ENCODE measurements around the gene ZNF639.

Gene ZNF639

GRCh38 chr3:179309225-179310078 is 13.4 kb upstream of the ZNF639 start:
- no peak for DNase-seq (ENCODE audit: low read depth in 1 of 2, low spot score in 1 of 2)

- DNase-seq (ENCODE audit: low read depth in 1 of 2, low spot score in 1 of 2) = no peak
Measured at GRCh38 chr3:179318876-179319275, 4.0 kb upstream of the ZNF639 start.

DNA sequence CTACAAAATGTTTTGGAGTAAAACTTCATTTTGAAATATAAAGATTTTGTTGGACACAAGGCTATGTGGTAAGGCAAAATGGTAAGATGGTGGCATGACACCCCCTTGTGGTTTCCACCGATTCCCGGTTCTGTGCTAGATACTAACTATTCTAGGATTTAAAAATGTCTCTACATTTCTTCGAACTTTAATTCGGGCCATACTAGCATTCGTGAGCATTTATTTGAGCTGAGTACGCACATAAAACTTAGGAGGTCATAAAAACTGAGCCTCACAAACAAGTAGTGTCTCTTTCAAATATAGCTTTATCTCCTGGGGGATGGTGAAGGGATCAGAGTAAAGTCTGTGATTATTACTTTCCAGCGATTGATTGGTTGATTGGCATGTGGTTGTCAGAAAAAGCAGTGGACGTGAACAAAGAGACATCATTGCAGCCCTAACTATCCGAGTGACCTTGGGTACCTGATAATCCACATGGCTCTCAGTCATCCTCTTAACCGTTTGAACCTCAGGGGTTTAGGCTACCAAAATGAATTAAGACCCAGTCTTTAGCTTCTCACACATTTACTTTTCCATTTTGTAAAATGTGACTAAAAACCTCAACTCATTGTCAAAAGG is 1.1 kb upstream of the ZNF639 start:
- no peak for DNase-seq (ENCODE audit: low read depth in 1 of 2, low spot score in 1 of 2)

DNA sequence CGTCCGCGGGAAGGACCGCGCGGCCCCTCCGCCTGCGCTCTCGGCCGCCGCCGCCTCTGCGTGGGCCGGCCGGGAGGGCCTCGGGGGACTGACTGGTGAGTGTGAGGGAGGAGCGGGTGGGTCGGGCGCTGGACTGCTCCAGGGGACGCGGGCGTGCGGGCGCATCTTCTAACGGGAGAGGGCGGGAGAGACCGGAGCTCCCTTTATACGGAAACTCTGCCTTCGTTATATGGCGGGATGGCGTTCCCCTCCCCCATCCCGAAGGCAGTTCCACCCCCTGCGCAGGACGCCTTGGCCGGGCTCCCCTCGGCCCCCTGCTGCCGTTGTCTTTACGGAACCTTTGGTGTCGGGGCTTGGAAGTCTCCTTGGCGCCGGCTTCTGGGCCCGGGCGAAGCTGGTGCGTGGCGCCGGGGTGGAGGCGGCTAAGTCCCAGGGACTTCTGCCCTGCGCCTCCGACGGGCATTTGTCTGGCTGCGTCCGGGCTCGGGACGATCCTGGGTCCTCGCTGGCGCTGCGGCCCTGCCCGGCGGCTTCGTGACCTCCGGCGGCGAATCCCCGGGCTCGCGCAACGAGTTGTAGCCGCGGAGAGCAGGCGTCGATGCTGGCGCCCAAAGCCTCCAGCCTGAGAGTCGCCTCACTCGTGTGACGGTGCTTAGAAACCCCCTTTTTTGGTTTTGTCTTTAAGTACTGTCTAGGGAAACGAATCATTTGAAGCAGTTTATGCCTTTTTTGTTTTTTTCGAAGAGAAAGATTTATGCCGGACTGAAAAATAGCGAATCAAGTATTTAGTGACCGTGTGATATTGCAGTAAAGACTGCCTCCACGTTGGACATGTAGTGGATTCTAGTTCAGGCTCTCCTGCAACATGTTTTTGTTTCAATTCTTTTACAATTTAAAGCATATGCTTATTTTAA is 623 bp downstream of the ZNF639 start:
- peak; percentile 49 to 52 for DNase-seq (ENCODE audit: low read depth in 1 of 2, low spot score in 1 of 2)

DNA sequence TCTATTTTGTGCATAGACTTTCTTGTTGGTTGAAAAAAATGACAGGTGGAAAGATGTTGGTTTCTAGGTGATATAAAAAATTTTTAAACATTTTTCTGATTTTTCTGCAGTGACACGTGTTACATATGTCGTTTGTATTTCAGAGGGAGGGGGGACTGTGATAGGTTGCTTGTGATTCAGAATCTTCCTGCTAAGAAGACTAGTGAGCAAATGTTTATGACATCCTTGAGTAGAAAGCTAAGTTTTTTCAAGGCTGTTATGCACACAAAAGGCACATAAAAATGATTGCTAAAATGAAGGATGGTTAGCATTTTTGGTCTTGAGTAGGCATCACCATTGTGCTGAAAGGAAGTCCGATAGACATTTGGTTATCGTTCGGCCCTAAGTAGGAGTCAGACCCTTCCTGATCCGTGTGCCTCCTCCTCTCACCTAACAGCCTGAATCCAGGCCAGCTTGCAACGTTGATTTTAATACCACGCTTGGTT is 1.5 kb downstream of the ZNF639 start:
- DNase-seq (ENCODE audit: low read depth in 1 of 2, low spot score in 1 of 2) = no peak

DNA sequence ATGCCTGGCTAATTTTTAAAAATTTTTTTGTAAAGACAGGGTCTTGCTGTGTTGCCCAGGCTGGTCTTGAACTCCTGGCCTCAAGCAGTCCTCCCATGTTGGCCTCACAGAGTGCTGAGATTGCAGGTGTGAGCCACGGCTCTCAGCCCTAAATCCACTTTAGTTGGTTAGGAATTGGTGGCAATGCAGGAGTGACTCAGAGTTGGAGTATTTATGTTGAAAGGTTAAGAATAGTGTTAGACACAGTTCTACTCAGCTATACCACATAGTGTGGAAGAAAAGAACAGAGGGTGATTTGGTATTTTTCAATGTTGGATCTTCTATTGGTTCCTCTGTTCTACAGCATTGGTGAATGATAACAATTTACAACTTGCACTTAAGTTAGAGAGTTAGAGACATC is 7.6 kb downstream of the ZNF639 start:
- DNase-seq (ENCODE audit: low read depth in 1 of 2, low spot score in 1 of 2) = no peak

GRCh38 chr3:179332240-179332639 is 9.4 kb downstream of the ZNF639 start:
- DNase-seq (ENCODE audit: low read depth in 1 of 2, low spot score in 1 of 2) = no peak

DNA sequence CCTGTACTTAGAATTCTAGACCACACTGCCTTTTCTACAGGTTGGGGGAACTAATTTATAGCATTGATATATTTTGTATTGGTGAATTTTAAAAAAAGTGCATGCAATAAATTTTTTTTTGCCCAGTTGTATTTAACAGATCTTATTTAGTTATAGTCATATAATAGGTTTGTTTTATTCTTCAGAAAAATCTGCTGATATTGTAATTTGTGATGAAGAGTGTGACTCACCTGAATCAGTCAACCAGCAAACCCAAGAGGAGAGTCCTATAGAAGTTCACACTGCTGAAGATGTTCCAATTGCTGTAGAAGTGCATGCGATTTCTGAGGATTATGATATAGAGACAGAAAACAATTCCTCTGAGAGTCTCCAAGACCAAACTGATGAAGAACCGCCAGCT is 10.3 kb downstream of the ZNF639 start:
- no peak for DNase-seq (ENCODE audit: low read depth in 1 of 2, low spot score in 1 of 2)

DNA sequence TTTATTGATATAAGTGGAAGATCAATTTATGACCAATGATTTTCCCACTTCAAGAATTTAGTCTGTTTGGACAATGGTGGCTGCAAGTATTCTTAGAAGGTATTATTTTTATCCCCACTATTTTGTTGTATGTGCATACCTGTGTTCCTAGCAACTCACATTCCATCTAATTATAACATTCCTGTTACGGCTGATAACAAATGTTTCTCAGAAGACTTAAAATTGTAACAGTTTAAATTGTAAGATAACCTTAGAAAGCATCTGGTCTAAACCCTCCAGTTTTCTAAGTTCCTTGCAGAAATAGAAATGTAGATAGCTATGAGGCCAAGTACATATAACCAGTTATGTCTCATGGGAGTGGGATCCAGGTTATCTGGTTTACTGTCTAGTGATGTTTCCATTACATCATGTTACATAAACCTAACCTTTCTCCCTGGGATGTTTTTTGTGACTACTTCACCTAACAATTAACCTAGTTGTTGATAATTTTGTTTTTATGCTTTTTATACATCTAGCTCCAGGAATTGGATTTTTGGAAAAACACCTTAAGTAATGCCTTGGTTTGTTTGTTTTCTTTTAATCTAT is 13.6 kb downstream of the ZNF639 start:
- no peak for DNase-seq (ENCODE audit: low read depth in 1 of 2, low spot score in 1 of 2)

GRCh38 chr3:179347345-179348194 is 24.7 kb downstream of the ZNF639 start, which contains the start of gene MFN1:
MFN1 (plus strand) TSS chr3:179347709; CDS start chr3:179348852, 1,143 bp downstream.
- peak; percentile 74 to 89 for DNase-seq (ENCODE audit: low read depth in 1 of 2, low spot score in 1 of 2)

- DNase-seq (ENCODE audit: low read depth in 1 of 2, low spot score in 1 of 2) = no peak
Measured at GRCh38 chr3:179348325-179349013, 25.6 kb downstream of the ZNF639 start.

DNA sequence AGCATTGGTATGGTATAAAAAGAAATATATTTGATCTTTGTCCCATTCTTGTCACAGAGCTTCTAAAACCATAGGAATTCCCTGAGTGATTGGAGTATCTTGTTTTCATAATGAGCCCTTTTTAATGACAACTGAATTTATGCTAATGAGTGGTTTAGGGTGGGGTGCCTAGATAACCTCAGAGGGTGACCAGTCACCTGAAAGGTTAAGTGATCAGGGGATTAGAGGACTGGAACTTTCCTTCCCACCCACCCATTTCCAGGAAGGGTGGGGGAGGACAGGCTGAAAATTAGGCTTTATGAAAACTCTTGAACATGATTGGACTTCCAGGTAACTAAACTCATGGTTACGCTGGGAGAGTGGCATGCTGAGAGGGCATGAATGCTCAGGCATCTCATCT is 33.2 kb downstream of the ZNF639 start:
- DNase-seq (ENCODE audit: low read depth in 1 of 2, low spot score in 1 of 2) = no peak

DNA sequence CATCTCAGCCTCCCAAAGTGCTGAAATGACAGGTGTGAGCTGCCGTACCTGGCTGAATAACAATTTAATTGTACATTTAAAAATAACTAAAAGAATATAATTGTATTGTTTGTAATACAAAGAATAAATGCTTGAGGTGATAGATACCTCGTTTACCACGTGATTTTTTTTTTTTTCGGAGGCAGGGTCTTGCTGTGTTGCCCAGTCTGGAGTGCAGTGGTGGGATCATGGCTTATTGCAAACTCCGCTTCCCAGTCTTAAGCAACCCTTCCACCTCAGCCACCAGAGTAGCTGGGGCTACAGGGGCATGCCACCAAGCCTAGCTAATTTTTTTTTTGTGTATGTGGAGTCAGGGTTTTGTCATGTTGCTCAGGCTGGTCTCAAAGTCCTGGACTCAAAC is 40.5 kb downstream of the ZNF639 start:
- DNase-seq (ENCODE audit: low read depth in 1 of 2, low spot score in 1 of 2) = no peak

GRCh38 chr3:179369621-179370020 is 46.8 kb downstream of the ZNF639 start:
- no peak for DNase-seq (ENCODE audit: low read depth in 1 of 2, low spot score in 1 of 2)

- DNase-seq (ENCODE audit: low read depth in 1 of 2, low spot score in 1 of 2) = no peak
Measured at GRCh38 chr3:179373938-179374337, 51.1 kb downstream of the ZNF639 start.

DNA sequence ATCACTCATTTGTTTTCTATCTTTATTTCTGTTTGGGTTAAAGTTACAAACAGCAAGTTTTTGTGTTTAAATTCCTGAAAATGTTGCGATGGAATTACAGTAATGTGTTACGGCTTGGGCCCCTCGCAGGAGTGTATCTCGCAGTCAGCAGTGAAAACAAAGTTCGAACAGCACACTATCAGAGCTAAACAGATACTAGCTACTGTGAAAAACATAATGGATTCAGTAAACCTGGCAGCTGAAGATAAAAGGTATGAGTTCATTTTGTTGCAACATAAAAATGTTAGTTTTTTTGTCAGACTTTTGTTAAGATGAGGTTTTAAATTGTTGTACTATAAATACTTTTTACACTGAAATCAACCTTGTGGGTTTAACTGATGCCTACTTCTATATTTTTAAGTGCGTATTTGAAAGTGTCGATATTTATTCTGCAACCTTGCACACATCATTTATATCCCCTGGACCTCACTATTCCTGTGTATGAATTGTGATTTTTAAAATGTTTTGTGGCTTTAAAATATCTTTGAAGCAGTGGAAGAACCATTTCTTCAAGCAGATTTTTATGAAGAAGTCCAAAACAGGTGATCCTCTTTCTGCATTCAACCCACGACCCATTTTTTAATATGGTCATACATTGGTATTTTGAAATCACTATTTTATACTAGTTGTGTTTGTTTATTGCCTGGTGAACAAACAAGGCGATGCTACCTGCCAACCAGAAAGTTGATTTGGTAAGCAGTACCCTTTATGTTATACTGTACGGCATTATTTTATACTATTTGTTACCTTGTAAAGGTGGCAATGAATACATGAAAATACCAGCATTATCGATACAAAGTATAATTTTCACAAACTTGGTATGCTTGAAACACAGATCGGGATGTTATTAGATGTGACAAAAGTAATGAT is 52.5 kb downstream of the ZNF639 start:
- DNase-seq (ENCODE audit: low read depth in 1 of 2, low spot score in 1 of 2) = no peak

DNA sequence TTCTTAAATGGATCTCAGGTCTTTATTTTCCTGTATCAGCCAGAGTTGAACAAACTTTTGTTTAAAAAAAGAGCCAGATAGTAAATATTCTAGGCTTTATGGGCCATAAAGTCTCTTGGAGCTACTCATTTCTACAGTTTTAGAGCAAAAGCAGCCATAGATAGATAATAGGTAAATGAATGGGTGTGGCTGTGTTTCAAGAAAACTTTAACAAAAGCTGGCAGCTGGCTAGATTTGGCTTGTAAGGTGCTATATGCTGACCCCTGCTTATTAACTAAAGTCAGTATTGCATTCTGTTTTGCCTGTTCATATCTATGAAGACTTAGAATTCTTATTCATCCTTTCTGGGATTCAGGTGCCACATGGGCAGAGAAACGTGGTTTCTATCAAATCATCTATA is 53.6 kb downstream of the ZNF639 start:
- no peak for DNase-seq (ENCODE audit: low read depth in 1 of 2, low spot score in 1 of 2)

All from activated CD4-positive, alpha-beta T cell treated with anti-CD3 and anti-CD28 coated beads, Interleukin-2, amount 50 U/mL, for 24 hours (primary cell).